Endothelial cell of umbilical vein (primary cell): ENCODE data around the gene ZBTB20. TPM values are rescaled to one million over a fixed set of nuclear protein-coding genes. Genes with fewer than 3 reads are reported as not detected.

Source experiments
- BruUV-seq: library from RNA; stranded (reverse); fragments of 400-500 nt; replicated peaks from 2 replicates; lab custom pipeline; 2021; lab: Mats Ljungman, UMichigan
- CTCF ChIA-PET: fragments of 300-600, 350-600 bp; sonication (Branson Sonifier 250); formaldehyde crosslinking; loops from one replicate; lab custom pipeline; 2021; ENCODE audit warnings: antibody characterized with exemption, inconsistent platforms; lab: Charles Lee
- POLR2A ChIA-PET: fragments of 300-600, 350-600 bp; sonication (Branson Sonifier 250); formaldehyde crosslinking; loops from one replicate; lab custom pipeline; 2021; ENCODE audit warnings: antibody characterized with exemption, inconsistent platforms; lab: Charles Lee
- DNase-seq: peaks from one replicate; pipeline ENCODE4 v3.0.0-alpha.2; 2011; ENCODE audit warnings: low read depth, low spot score
- FAIRE-seq: peaks from 2 replicates; lab custom pipeline; 2011; peaks lifted over from hg19 to GRCh38; lab: Jason Lieb, UNC
- H2AFZ ChIP-seq: 2 replicates; pipeline ENCODE4 v1.6.0; 2012; ENCODE audit warnings: low read depth, low read length, control low read depth, inconsistent platforms
- H3K27ac ChIP-seq: 2 replicates; pipeline ENCODE4 v1.5.1; 2011; ENCODE audit warnings: low read depth, mild to moderate bottlenecking, control low read depth, low read length, moderate library complexity; ENCODE audit not compliant: insufficient read depth
- H3K27me3 ChIP-seq, 2 experiments: 2 replicates each; pipeline versions ENCODE4 v1.6.0 to v1.6.1; 2011; ENCODE audit warnings: low read length in 2 of 2, mixed read lengths in 1 of 2; ENCODE audit not compliant: control insufficient read depth in 2 of 2, insufficient read depth in 2 of 2
- H3K36me3 ChIP-seq, 2 experiments: 2 replicates in 1 of 2; 3 replicates in 1 of 2; pipeline ENCODE4 v1.5.1; 2011; ENCODE audit warnings: low read length in 2 of 2, mild to moderate bottlenecking in 1 of 2, moderate library complexity in 1 of 2; ENCODE audit not compliant: control insufficient read depth in 2 of 2, insufficient read depth in 2 of 2; ENCODE audit errors: extremely low read depth in 1 of 2
- H3K4me1 ChIP-seq: 3 replicates; pipeline ENCODE4 v1.5.1; 2011; ENCODE audit warnings: mild to moderate bottlenecking, low read length; ENCODE audit not compliant: control insufficient read depth, insufficient read depth; ENCODE audit errors: extremely low read depth
- H3K4me2 ChIP-seq: 2 replicates; pipeline ENCODE4 v1.6.1; 2011; ENCODE audit warnings: low read length, control low read depth, mixed read lengths; ENCODE audit not compliant: insufficient read depth
- H3K4me3 ChIP-seq, 3 experiments: fragments of 200-600 bp in 1 of 3; sonication (generic), shearing (Covaris generic) in 1 of 3; replicated peaks in 1 of 3; 2 replicates each; pipeline ENCODE4 v1.5.1; 2011 to 2016; ENCODE audit warnings: control low read depth in 3 of 3, low read length in 3 of 3, mild to moderate bottlenecking in 2 of 3, inconsistent platforms in 1 of 3, low read depth in 1 of 3, moderate library complexity in 1 of 3; ENCODE audit not compliant: insufficient read depth in 1 of 3
- H3K79me2 ChIP-seq: 2 replicates; pipeline ENCODE4 v1.6.0; 2012; ENCODE audit warnings: low read length, inconsistent platforms; ENCODE audit not compliant: control insufficient read depth, insufficient read depth
- H3K9ac ChIP-seq: replicated peaks from 2 replicates; pipeline ENCODE3; 2011; ENCODE audit warnings: low read length, control low read depth; ENCODE audit not compliant: insufficient read depth; ENCODE audit errors: extremely low read depth
- H3K9me1 ChIP-seq: replicated peaks from 3 replicates; pipeline ENCODE4 v1.6.0; 2011; ENCODE audit warnings: mild to moderate bottlenecking, low read length; ENCODE audit not compliant: control insufficient read depth, insufficient read depth; ENCODE audit errors: extremely low read depth
- H3K9me3 ChIP-seq: replicated peaks from 2 replicates; pipeline ENCODE4 v1.5.1; 2012; ENCODE audit warnings: low read length, inconsistent platforms; ENCODE audit not compliant: control insufficient read depth, insufficient read depth
- H4K20me1 ChIP-seq: replicated peaks from 2 replicates; pipeline ENCODE3; 2011; ENCODE audit warnings: mild to moderate bottlenecking, low read length; ENCODE audit not compliant: control insufficient read depth, insufficient read depth; ENCODE audit errors: extremely low read depth
- CTCF ChIP-seq, 2 donors: IDR thresholded peaks; 1 replicate in 1 of 2; 2 replicates in 1 of 2; pipeline ENCODE4 v1.5.1; 2011; ENCODE audit warnings: low read length in 2 of 2, mild to moderate bottlenecking in 2 of 2, moderate library complexity in 2 of 2, control low read depth in 1 of 2, inconsistent platforms in 1 of 2, low read depth in 1 of 2; ENCODE audit not compliant: insufficient read depth in 1 of 2; ENCODE audit errors: extremely low read depth in 1 of 2
- EZH2 ChIP-seq: IDR thresholded peaks from 2 replicates; pipeline ENCODE4 v1.6.1; 2012; ENCODE audit warnings: borderline replicate concordance, low read depth, mild to moderate bottlenecking, moderate library complexity, low read length, inconsistent platforms; ENCODE audit not compliant: severe bottlenecking
- FOS ChIP-seq: IDR thresholded peaks from 2 replicates; pipeline ENCODE4 v1.6.1; 2011; ENCODE audit warnings: mild to moderate bottlenecking, low read length, moderate library complexity, borderline replicate concordance; ENCODE audit not compliant: insufficient read depth
- GATA2 ChIP-seq: IDR thresholded peaks from 2 replicates; pipeline ENCODE4 v1.7.0; 2011; ENCODE audit warnings: low read depth, mild to moderate bottlenecking, moderate library complexity, mixed read lengths, low read length; ENCODE audit not compliant: insufficient read length, insufficient read depth
- JUN ChIP-seq: IDR thresholded peaks from 2 replicates; pipeline ENCODE4 v1.6.1; 2011; ENCODE audit warnings: borderline replicate concordance, low read depth; ENCODE audit not compliant: insufficient read length, insufficient read depth
- MAX ChIP-seq: IDR thresholded peaks from 2 replicates; pipeline ENCODE4 v1.6.1; 2011; ENCODE audit not compliant: insufficient read depth, insufficient read length
- MYC ChIP-seq: IDR thresholded peaks from one replicate; pipeline ENCODE4 v1.6.1; 2011; ENCODE audit warnings: mild to moderate bottlenecking, low read depth, low read length
- POLR2A ChIP-seq: IDR thresholded peaks from 2 replicates; pipeline ENCODE4 v1.6.1; 2012; ENCODE audit warnings: low read depth, mild to moderate bottlenecking, control low read depth, low read length
- POLR2AphosphoS5 ChIP-seq: IDR thresholded peaks from 2 replicates; pipeline ENCODE4 v1.6.1; 2012; ENCODE audit warnings: low read depth, mild to moderate bottlenecking, control low read depth, low read length, moderate library complexity; ENCODE audit not compliant: insufficient read depth
- dilution Hi-C: fragments of 300-500 bp; cut with MboI; formaldehyde crosslinking; loops from one replicate; pipeline ENCODE4 v1.15.0; 2019; ENCODE audit warnings: low sequenced_read_pairs; ENCODE audit not compliant: extremely low pct_ligation_motif_present
- intact Hi-C: fragments of 100-400 bp; cut with micrococcal nuclease; formaldehyde crosslinking; loops from one replicate; pipeline ENCODE4 v1.10.0; 2022
- polyA plus RNA-seq, 4 experiments: library from polyadenylated mRNA; depleted of rRNA in 3 of 4; stranded (reverse) in 3 of 4; unstranded in 1 of 4; fragments of >200 nt; gene quantifications; 2 replicates each; pipeline versions ENCODE4 v1.2.1 to v1.2.3, GENCODE V29; 2011 to 2012; ENCODE audit warnings: missing spikeins in 1 of 4
- total RNA-seq: library from RNA; stranded (reverse); gene quantifications from 2 replicates; pipeline ENCODE4 v1.2.3, GENCODE V29; 2021

ZBTB20 gene
- total and polyA plus RNA-seq, 2 donors (not counting 3 experiments of a cell fraction or from before 2014, with no cell fraction given): 2.1 to 20.5 TPM

GRCh38 chr3:114355653-114356052 lies 791.4 kb downstream of the ZBTB20 start:
- no peak for FAIRE-seq

More at GRCh38 chr3:114355653-114356052, 791.4 kb downstream of the ZBTB20 start:
- no peak for TF ChIP-seq POLR2AphosphoS5
- TF ChIP-seq EZH2: no peak
- TF ChIP-seq FOS: no peak
- TF ChIP-seq MYC: no peak
- TF ChIP-seq JUN: no peak
- no peak for TF ChIP-seq CTCF (IDR thresholded peaks at IDR 0.05; ENCODE audit: extremely low read depth in 1 of 2, insufficient read depth in 1 of 2, low read depth in 1 of 2, low read length in 2 of 2)
- TF ChIP-seq POLR2A: no peak
- no peak for TF ChIP-seq GATA2
- TF ChIP-seq MAX: no peak
- Histone ChIP-seq H3K4me2 (no peak overlapping the region), H3K79me2 (no peaks in the 10 kb centered on the region), H3K27me3 (no peaks in the 10 kb centered on the region), H3K36me3 (peaks cover 0 to 4% of the 10 kb centered on the region in 2 experiments), H3K9me1 (no peaks in the 10 kb centered on the region), H2AFZ (no peak overlapping the region), H3K9me3 (no peaks in the 10 kb centered on the region), H3K4me1 (no peaks in the 10 kb centered on the region), H3K27ac (no peak overlapping the region), H4K20me1 (peaks cover 2% of the 10 kb centered on the region), H3K4me3 (no peak overlapping the region), H3K9ac (no peak overlapping the region)
- no peak for DNase-seq
- BruUV-seq: no TSS peak
- ChIA-PET CTCF (no interaction called here), POLR2A (no interaction called here)
- intact Hi-C loops: no loop called here
- dilution Hi-C loops: no loop called here
